Activated naive CD8-positive, alpha-beta T cell treated with anti-CD3 and anti-CD28 coated beads, Interleukin-2, amount 10 ng/mL, durations not matched to agents 7 days and 5 days (primary cell): ENCODE results near the gene NOXA1. TPM values are rescaled to one million over a fixed set of nuclear protein-coding genes. Genes with fewer than 3 reads are reported as not detected.

ENCODE experiments used
- ATAC-seq: fragments of 150-1000 bp; cut with Tn5 transposase; one replicate; pipeline ENCODE4 v1.10.0; 2021; ENCODE audit warnings: low read depth, moderate library complexity
- POLR2A ChIA-PET: fragments of 350-600 bp; sonication (Branson Sonifier 250); formaldehyde crosslinking; loops from one replicate; lab custom pipeline; 2021; ENCODE audit warnings: antibody characterized with exemption; lab: Charles Lee
- DNase-seq: peaks from one replicate; pipeline ENCODE4 v3.0.0; 2021
- H3K27ac Mint-ChIP-seq: one replicate; pipeline ENCODE4 v1.8.0; 2022; ENCODE audit warnings: mild to moderate bottlenecking, mixed read lengths
- H3K27me3 Mint-ChIP-seq: one replicate; pipeline ENCODE4 v1.8.0; 2022; ENCODE audit warnings: mild to moderate bottlenecking, moderate library complexity, mixed read lengths
- H3K36me3 Mint-ChIP-seq: one replicate; pipeline ENCODE4 v1.8.0; 2021; ENCODE audit warnings: mild to moderate bottlenecking, mixed read lengths
- H3K4me1 Mint-ChIP-seq: one replicate; pipeline ENCODE4 v1.8.0; 2021; ENCODE audit warnings: mixed read lengths
- H3K4me3 Mint-ChIP-seq: one replicate; pipeline ENCODE4 v1.8.0; 2022; ENCODE audit warnings: mild to moderate bottlenecking, moderate library complexity, mixed read lengths
- H3K9me3 Mint-ChIP-seq: one replicate; pipeline ENCODE4 v1.8.0; 2021; ENCODE audit warnings: mixed read lengths
- total RNA-seq, 2 experiments: library from RNA; stranded (reverse); gene quantifications; one replicate each; pipeline ENCODE4 v1.2.3, GENCODE V29; 2021

Gene NOXA1
- total RNA-seq, 2 experiments from 2014 or later, result 2.8 to 3.7 TPM

DNA sequence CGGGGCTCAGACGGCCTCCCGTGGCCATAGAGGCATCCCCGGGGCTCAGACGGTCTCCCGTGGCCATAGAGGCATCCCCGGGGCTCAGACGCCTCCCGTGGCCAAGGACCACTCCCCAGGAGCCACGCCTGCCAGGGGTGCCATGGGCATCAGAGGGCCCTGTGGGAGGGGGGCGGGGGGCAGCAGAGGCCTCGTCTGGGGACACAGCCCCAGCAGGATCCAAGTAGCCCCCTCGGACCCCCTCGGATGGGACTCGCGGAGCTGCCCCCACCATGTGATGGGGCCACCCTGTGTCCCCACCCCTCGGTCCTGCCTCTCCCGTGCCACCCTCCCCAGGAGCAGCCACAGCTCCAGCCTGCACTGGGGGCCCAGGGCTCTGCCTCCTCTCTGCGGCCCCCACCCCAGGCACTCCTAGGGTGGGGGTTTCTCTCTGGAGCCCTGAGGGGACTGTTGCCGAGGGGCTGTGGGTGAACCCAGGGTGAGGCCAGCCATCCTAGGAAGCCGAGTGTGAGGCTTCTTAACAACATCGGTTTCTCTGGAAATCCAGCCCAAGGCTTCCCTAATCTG is 15.5 kb downstream of the NOXA1 start:
- Mint-ChIP-seq H3K36me3 (no peaks in the 10 kb centered on the region), H3K9me3 (no peaks in the 10 kb centered on the region), H3K4me1 (peaks cover 4% of the 10 kb centered on the region), H3K27me3 (peaks cover 20% of the 10 kb centered on the region), H3K4me3 (no peak overlapping the region), H3K27ac (no peak overlapping the region)
- ATAC-seq (no peak), DNase-seq (no peak)
- POLR2A ChIA-PET, result interaction anchor here (0.5 kb wide), 1 partner anchor 368 kb away, joined by 6 read pairs; the partner anchor contains the start of gene SAPCD2

GRCh38 chr9:137439158-137439714 is 16.0 kb downstream of the NOXA1 start:
- POLR2A ChIA-PET, result no interaction called here
- peaks cover 4% of the 10 kb centered on the region for H3K4me1 Mint-ChIP-seq

GRCh38 chr9:137441289-137441934 is 18.2 kb downstream of the NOXA1 start, which contains the start of gene ENTPD8:
Gene ENTPD8, minus strand, starts transcription at chr9:137441357. Its CDS starts 3,072 bp downstream, at chr9:137438285.
- ATAC-seq (no peak), DNase-seq (peak; percentile 42)
- Mint-ChIP-seq H3K27me3 (peaks cover 27% of the 10 kb centered on the region), H3K4me3 (peak within 1 kb of the TSS; percentile 56), H3K36me3 (no peaks in the 10 kb centered on the region), H3K27ac (no peak within 1 kb of the TSS), H3K4me1 (peaks cover 8% of the 10 kb centered on the region), H3K9me3 (no peaks in the 10 kb centered on the region)
- POLR2A ChIA-PET, result interaction anchor here (1.1 kb wide), 1 partner anchor 14 kb away, joined by 4 read pairs; no protein-coding TSS in a partner anchor

More at GRCh38 chr9:137439158-137439714, 16.0 kb downstream of the NOXA1 start:
- ATAC-seq, result no peak
- H3K4me3 Mint-ChIP-seq, result no peak overlapping the region
- peak; percentile 32 for DNase-seq
- H3K9me3 Mint-ChIP-seq, result no peaks in the 10 kb centered on the region
- no peaks in the 10 kb centered on the region for H3K36me3 Mint-ChIP-seq
- no peak overlapping the region for H3K27ac Mint-ChIP-seq
- peaks cover 22% of the 10 kb centered on the region for H3K27me3 Mint-ChIP-seq

DNA sequence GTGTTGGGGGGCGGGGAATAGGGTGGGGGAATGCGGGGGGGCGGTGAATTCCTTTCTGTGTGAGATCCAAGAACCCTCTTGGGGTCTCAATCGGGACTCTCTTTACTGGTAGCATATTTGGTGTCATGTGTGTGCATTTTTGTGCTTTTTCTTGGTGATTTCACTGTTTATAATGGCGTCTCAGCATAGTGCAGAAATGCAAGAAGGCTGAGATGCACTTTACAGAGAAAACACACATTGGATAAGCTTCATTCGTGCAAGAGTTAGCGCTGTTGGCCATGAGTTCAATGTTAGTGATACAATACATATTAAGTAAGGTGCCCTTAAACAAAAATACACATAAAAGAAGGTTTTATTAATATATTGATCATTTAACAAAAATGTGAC is 18.7 kb downstream of the NOXA1 start:
- Mint-ChIP-seq H3K9me3 (no peaks in the 10 kb centered on the region), H3K36me3 (peaks cover under 1% of the 10 kb centered on the region), H3K27me3 (peaks cover 27% of the 10 kb centered on the region), H3K27ac (no peak overlapping the region), H3K4me3 (peak overlapping the region; percentile 56), H3K4me1 (peaks cover 8% of the 10 kb centered on the region)
- POLR2A ChIA-PET, result interaction anchor here (1.1 kb wide), 1 partner anchor 14 kb away, joined by 4 read pairs; no protein-coding TSS in a partner anchor
- ATAC-seq, result no peak
- DNase-seq, result no peak

GRCh38 chr9:137444106-137444790 is 21.1 kb downstream of the NOXA1 start:
- no peak overlapping the region for H3K27ac Mint-ChIP-seq

DNA sequence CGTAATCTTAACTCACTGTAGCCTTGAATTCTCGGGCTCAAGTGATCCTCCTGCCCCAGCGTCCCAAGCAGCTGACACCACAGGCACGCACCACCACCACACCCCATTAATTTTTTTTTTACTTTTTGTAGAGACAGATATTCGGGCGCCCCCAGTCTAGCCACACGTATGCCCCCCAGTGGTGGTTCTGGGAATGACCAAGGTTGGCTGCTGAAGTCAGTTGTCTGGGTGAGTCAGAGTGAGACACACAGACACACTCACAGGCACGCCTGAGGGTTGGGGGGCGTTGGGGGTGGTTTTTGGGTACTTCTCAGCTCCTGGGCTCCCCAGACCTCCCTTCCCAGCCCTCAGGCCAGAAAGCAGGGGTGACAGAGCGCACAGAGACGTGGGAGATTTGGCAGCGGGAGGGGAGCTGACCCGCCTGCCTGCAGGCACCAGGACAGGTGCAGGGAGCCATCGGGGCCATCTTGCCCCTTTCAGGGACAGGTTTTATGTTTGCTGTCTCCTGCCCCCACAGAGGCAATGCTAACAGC is 22.1 kb downstream of the NOXA1 start:
- Mint-ChIP-seq H3K36me3 (peaks cover 17% of the 10 kb centered on the region), H3K4me3 (no peak overlapping the region), H3K27ac (no peak overlapping the region), H3K4me1 (peaks cover 13% of the 10 kb centered on the region), H3K9me3 (no peaks in the 10 kb centered on the region), H3K27me3 (peaks cover 25% of the 10 kb centered on the region)
- peak; percentile 87 for DNase-seq
- POLR2A ChIA-PET, result interaction anchor here (1.8 to 2.3 kb wide), 2 partner anchors 10 to 22 kb away, joined by 5 to 8 read pairs; partner anchors contain the start of genes EXD3 and NOXA1
- ATAC-seq, result peak; percentile 84

More at GRCh38 chr9:137444106-137444790, 21.1 kb downstream of the NOXA1 start:
- Mint-ChIP-seq H3K4me3 (no peak overlapping the region), H3K36me3 (peaks cover 10% of the 10 kb centered on the region), H3K4me1 (peaks cover 10% of the 10 kb centered on the region), H3K9me3 (no peaks in the 10 kb centered on the region), H3K27me3 (peaks cover 27% of the 10 kb centered on the region)
- ATAC-seq (no peak), DNase-seq (no peak)
- POLR2A ChIA-PET, result interaction anchor here (1.0 to 2.3 kb wide), 3 partner anchors 9 to 21 kb away, joined by 3 to 8 read pairs (median 3); partner anchors contain the start of genes EXD3 and NOXA1

GRCh38 chr9:137445930-137446431 is 22.8 kb downstream of the NOXA1 start:
- ATAC-seq (no peak), DNase-seq (peak; percentile 29)
- POLR2A ChIA-PET, result interaction anchor here (0.7 to 2.3 kb wide), 3 partner anchors 10 to 23 kb away, joined by 3 to 8 read pairs (median 5); partner anchors contain the start of genes EXD3, NOXA1 and NSMF
- Mint-ChIP-seq H3K4me1 (peaks cover 13% of the 10 kb centered on the region), H3K27ac (no peak overlapping the region), H3K4me3 (no peak overlapping the region), H3K36me3 (peaks cover 17% of the 10 kb centered on the region), H3K27me3 (peaks cover 25% of the 10 kb centered on the region), H3K9me3 (no peaks in the 10 kb centered on the region)

- Mint-ChIP-seq H3K4me1 (peaks cover 13% of the 10 kb centered on the region), H3K27me3 (peaks cover 23% of the 10 kb centered on the region), H3K27ac (no peak overlapping the region), H3K9me3 (no peaks in the 10 kb centered on the region), H3K4me3 (no peak overlapping the region), H3K36me3 (peaks cover 17% of the 10 kb centered on the region)
- POLR2A ChIA-PET, result interaction anchor here (0.7 to 1.8 kb wide), 2 partner anchors 9 to 12 kb away, joined by 3 to 5 read pairs; partner anchors contain the start of gene NSMF
- ATAC-seq (no peak), DNase-seq (peak; percentile 28)
These were observed 23.8 kb downstream of the NOXA1 start for GRCh38 chr9:137446851-137447471.

DNA sequence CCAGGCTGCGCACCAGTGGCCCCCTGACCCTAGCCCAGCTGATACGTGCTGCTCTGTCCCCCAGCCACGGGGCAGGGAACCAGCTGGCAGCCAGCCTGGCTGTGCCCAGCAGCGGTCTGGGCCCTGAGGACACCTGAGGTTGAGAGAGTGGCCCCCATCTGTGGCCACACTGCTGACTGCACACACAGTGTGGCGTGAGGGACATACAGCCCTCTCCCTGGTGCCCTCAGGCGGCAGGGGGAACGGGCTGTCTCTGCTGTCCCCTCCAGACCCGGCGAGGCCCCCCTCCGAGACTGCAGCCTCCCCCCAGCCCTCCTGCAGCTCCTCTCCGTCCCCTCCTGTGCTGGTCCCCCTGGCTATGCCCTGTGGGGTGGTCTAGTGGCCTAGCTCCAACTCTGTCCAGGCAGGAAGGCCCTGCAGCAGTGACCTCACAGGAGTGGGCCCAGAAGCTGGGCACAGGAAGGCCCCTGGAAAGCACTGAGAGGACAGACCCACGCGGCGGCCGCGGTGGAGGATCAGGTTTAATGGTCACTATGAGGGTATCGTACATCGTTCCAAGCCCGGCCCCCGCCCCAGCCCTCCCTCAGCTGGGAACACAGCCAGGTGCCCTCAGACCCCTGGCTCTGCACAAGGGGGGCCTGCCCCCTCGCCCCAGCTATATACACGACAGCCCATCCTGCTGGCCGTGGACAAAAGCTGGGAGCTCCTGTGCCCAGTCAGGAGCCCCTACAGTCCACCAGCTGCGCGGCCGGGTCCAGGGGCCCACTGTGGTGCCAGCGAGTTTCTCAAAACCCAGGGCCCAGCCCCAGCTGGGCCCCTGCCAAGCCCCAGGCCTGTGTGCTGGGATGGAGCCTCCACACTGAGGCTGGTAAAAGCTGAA is 24.8 kb downstream of the NOXA1 start:
- no peak for ATAC-seq
- H3K9me3 Mint-ChIP-seq, result no peaks in the 10 kb centered on the region
- peaks cover 13% of the 10 kb centered on the region for H3K27me3 Mint-ChIP-seq
- H3K36me3 Mint-ChIP-seq, result peaks cover 22% of the 10 kb centered on the region
- DNase-seq, result peak; percentile 26
- no peak overlapping the region for H3K27ac Mint-ChIP-seq
- H3K4me1 Mint-ChIP-seq, result peaks cover 15% of the 10 kb centered on the region
- POLR2A ChIA-PET, result no interaction called here
- H3K4me3 Mint-ChIP-seq, result no peak overlapping the region

GRCh38 chr9:137448602-137448962 is 25.4 kb downstream of the NOXA1 start:
- ATAC-seq (no peak), DNase-seq (peak; percentile 26)
- no peaks in the 10 kb centered on the region for H3K9me3 Mint-ChIP-seq
- peaks cover 7% of the 10 kb centered on the region for H3K27me3 Mint-ChIP-seq
- no peak overlapping the region for H3K4me3 Mint-ChIP-seq
- H3K4me1 Mint-ChIP-seq, result peaks cover 15% of the 10 kb centered on the region
- POLR2A ChIA-PET, result no interaction called here
- peak overlapping the region; percentile 38 for H3K27ac Mint-ChIP-seq
- peaks cover 23% of the 10 kb centered on the region for H3K36me3 Mint-ChIP-seq

DNA sequence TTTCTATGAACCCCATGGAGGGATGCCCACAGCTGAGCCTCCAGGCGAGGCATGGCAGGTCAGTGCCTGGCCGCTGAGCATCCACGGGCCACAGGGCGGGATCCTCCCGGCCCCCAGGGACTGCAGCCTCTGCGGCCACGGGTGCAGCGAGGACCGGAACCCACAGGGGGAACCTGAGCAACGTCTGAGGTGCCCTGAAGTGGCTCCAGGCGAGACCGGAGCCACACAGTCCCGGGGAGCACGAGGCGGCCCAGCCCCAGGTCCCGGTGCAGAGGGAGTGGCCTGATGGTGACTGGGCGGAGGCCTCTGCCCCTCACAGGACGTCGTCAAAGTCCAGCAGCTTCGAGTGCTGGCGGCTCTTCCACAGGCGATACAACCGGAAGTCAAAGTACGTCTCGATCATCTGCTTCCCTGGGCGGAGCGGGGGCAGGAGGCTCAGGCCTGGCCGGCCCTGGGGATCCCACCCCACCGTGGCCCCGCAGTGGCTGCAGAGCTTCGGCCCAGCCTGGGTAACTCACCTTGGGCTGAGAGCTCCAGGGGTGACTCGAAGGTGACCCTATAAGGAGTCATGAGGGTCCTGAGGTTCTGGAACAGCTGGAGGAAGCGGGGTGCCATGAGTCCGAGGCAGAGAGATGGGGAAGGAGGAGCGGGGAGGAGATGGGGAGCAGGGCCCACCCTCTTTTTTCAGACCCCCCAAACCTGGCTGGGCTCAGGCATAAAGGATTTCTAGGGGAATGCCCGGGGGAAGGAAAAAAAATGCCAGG is 26.1 kb downstream of the NOXA1 start:
- peak; percentile 29 for DNase-seq
- ATAC-seq, result no peak
- no peak overlapping the region for H3K27ac Mint-ChIP-seq
- H3K36me3 Mint-ChIP-seq, result peaks cover 26% of the 10 kb centered on the region
- POLR2A ChIA-PET, result no interaction called here
- H3K9me3 Mint-ChIP-seq, result no peaks in the 10 kb centered on the region
- H3K27me3 Mint-ChIP-seq, result peaks cover 4% of the 10 kb centered on the region
- no peak overlapping the region for H3K4me3 Mint-ChIP-seq
- peaks cover 15% of the 10 kb centered on the region for H3K4me1 Mint-ChIP-seq
